Keratinocyte (primary cell): Measurements from ENCODE around the gene COX6B2. TPM values are rescaled to one million over a fixed set of nuclear protein-coding genes. Genes with fewer than 3 reads are reported as not detected.

Experiments used
- DNase-seq: peaks from one replicate; pipeline ENCODE4 v3.0.0-alpha.2; 2011; ENCODE audit warnings: low read depth, missing footprints, low spot score
- FAIRE-seq: peaks from 2 replicates; lab custom pipeline; 2011; peaks lifted over from hg19 to GRCh38; lab: Jason Lieb, UNC
- H2AFZ ChIP-seq: 2 replicates; pipeline ENCODE4 v1.6.0; 2012; ENCODE audit warnings: low read length, control low read depth, inconsistent platforms; ENCODE audit not compliant: control insufficient read depth
- H3K27ac ChIP-seq: 2 replicates; pipeline ENCODE4 v1.5.1; 2011; ENCODE audit warnings: low read length; ENCODE audit not compliant: control insufficient read depth, insufficient read depth
- H3K27me3 ChIP-seq: 3 replicates; pipeline ENCODE4 v1.6.0; 2011; ENCODE audit warnings: low read length; ENCODE audit not compliant: control insufficient read depth, insufficient read depth; ENCODE audit errors: extremely low read depth
- H3K36me3 ChIP-seq, 2 experiments: 2 replicates in 1 of 2; 3 replicates in 1 of 2; pipeline ENCODE4 v1.5.1; 2011; ENCODE audit warnings: low read length in 2 of 2, mild to moderate bottlenecking in 1 of 2; ENCODE audit not compliant: control insufficient read depth in 2 of 2, insufficient read depth in 2 of 2; ENCODE audit errors: extremely low read depth in 1 of 2
- H3K4me1 ChIP-seq: 3 replicates; pipeline ENCODE4 v1.5.1; 2011; ENCODE audit warnings: low read length; ENCODE audit not compliant: control insufficient read depth, insufficient read depth; ENCODE audit errors: extremely low read depth
- H3K4me2 ChIP-seq: 3 replicates; pipeline ENCODE4 v1.6.0; 2011; ENCODE audit warnings: low read depth, low read length; ENCODE audit not compliant: control insufficient read depth, insufficient read depth; ENCODE audit errors: extremely low read depth
- H3K4me3 ChIP-seq, 3 experiments: fragments of 200-600 bp in 1 of 3; sonication (generic) in 1 of 3; 2 replicates in 2 of 3; 3 replicates in 1 of 3; pipeline ENCODE4 v1.5.1; 2011 to 2016; ENCODE audit warnings: low read length in 3 of 3, mild to moderate bottlenecking in 3 of 3, control low read depth in 2 of 3, inconsistent platforms in 1 of 3, low read depth in 1 of 3, mixed read lengths in 1 of 3, mixed run types in 1 of 3, moderate library complexity in 1 of 3; ENCODE audit not compliant: control insufficient read depth in 2 of 3, insufficient read depth in 2 of 3; ENCODE audit errors: extremely low read depth in 1 of 3
- H3K79me2 ChIP-seq: 2 replicates; pipeline ENCODE4 v1.6.0; 2012; ENCODE audit warnings: low read length; ENCODE audit not compliant: control insufficient read depth, insufficient read depth
- H3K9ac ChIP-seq: 3 replicates; pipeline ENCODE4 v1.6.0; 2011; ENCODE audit warnings: low read length; ENCODE audit not compliant: control insufficient read depth, insufficient read depth; ENCODE audit errors: extremely low read depth
- H3K9me1 ChIP-seq: 3 replicates; pipeline ENCODE4 v1.6.0; 2011; ENCODE audit warnings: low read length; ENCODE audit not compliant: control insufficient read depth, insufficient read depth; ENCODE audit errors: extremely low read depth
- H3K9me3 ChIP-seq: 2 replicates; pipeline ENCODE4 v1.5.1; 2012; ENCODE audit warnings: low read depth, low read length; ENCODE audit not compliant: control insufficient read depth
- H4K20me1 ChIP-seq: 3 replicates; pipeline ENCODE4 v1.6.0; 2011; ENCODE audit warnings: low read length; ENCODE audit not compliant: control insufficient read depth, insufficient read depth; ENCODE audit errors: extremely low read depth
- EZH2 ChIP-seq: IDR thresholded peaks from one replicate; pipeline ENCODE4 v1.6.1; 2012; ENCODE audit warnings: inconsistent platforms, mild to moderate bottlenecking, low read length, moderate library complexity
- dilution Hi-C: fragments of 300-500 bp; cut with MboI; formaldehyde crosslinking; loops from one replicate; pipeline ENCODE4 v1.7.0; 2020; ENCODE audit warnings: low sequenced_read_pairs; ENCODE audit not compliant: extremely low pct_ligation_motif_present
- polyA plus RNA-seq, 5 experiments: library from polyadenylated mRNA; depleted of rRNA in 3 of 5; stranded (reverse) in 3 of 5; stranded (forward) in 1 of 5; unstranded in 1 of 5; fragments of >200 nt; gene quantifications; 1 replicate in 1 of 5; 2 replicates in 3 of 5; 3 replicates in 1 of 5; pipeline versions ENCODE4 v1.2.1 to v1.2.3, GENCODE V29; 2011 to 2012; ENCODE audit warnings: missing spikeins in 2 of 5, low read depth in 1 of 5, low replicate concordance in 1 of 5
- TF ChIP-seq, protein P1 (sequence below), 3 experiments: IDR thresholded peaks in 1 of 3; conservative IDR thresholded peaks in 1 of 3; optimal IDR thresholded peaks in 1 of 3; 2 replicates in 2 of 3; 3 replicates in 1 of 3; pipeline versions ENCODE3 to v1.5.1; 2011; ENCODE audit warnings: low read length in 3 of 3, mild to moderate bottlenecking in 3 of 3, moderate library complexity in 2 of 3, control low read depth in 1 of 3, inconsistent platforms in 1 of 3; ENCODE audit not compliant: insufficient read depth in 2 of 3; ENCODE audit errors: extremely low read depth in 1 of 3

Gene COX6B2
- polyA plus RNA-seq, 1 donor (not counting 4 experiments of a cell fraction or from before 2014, with no cell fraction given): 1.4 TPM

DNA sequence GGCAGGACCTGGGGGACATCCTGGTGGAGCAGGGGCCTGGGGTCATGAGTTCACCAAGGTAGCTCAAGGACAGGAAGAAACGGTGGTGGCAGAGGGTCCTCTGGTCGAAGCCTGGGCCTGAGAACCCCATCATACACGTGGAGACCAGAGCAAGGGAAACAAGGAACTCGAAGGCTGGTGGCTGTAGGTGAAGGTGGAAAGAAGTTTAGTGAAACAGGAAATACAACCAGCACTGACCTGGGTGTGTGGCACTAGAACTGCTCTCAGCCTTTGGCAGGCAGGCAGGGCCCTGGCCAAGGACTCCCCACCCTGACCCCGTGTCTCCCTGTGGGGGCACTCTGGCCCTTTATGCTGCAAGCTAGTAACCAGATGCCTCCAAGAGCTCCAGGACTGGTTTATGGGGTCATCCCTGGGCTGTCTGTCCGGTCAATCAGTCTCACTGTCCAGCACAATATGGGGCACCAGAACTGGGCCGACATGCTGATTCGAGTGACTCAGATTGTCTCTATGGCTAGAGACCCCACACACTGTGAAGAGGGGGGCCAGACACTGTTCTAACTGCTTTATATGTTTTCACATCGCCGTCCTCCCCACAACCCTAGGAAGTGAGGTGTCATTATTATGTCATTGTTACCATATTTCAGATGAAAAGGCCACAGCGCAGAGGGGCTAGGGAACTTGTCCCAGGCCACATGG is 3.8 kb downstream of the COX6B2 start:
- DNase-seq (no peak), FAIRE-seq (no peak)
- Histone ChIP-seq H3K79me2 (no peaks in the 10 kb centered on the region), H3K27ac (no peak overlapping the region), H4K20me1 (no peaks in the 10 kb centered on the region), H3K36me3 (peaks cover 0 to 4% of the 10 kb centered on the region in 2 experiments), H3K4me2 (no peak overlapping the region), H2AFZ (no peak overlapping the region), H3K9ac (no peak overlapping the region), H3K9me1 (no peaks in the 10 kb centered on the region), H3K4me3 (no peak overlapping the region), H3K4me1 (peaks cover 9% of the 10 kb centered on the region), H3K27me3 (peaks cover 25% of the 10 kb centered on the region), H3K9me3 (no peaks in the 10 kb centered on the region)
- no peak for TF ChIP-seq EZH2
- TF ChIP-seq, protein P1, sequence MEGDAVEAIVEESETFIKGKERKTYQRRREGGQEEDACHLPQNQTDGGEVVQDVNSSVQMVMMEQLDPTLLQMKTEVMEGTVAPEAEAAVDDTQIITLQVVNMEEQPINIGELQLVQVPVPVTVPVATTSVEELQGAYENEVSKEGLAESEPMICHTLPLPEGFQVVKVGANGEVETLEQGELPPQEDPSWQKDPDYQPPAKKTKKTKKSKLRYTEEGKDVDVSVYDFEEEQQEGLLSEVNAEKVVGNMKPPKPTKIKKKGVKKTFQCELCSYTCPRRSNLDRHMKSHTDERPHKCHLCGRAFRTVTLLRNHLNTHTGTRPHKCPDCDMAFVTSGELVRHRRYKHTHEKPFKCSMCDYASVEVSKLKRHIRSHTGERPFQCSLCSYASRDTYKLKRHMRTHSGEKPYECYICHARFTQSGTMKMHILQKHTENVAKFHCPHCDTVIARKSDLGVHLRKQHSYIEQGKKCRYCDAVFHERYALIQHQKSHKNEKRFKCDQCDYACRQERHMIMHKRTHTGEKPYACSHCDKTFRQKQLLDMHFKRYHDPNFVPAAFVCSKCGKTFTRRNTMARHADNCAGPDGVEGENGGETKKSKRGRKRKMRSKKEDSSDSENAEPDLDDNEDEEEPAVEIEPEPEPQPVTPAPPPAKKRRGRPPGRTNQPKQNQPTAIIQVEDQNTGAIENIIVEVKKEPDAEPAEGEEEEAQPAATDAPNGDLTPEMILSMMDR (optimal IDR thresholded peaks at IDR 0.05 in 1 of 3, IDR thresholded peaks at IDR 0.05 in 1 of 3, conservative IDR thresholded peaks at IDR 0.05 in 1 of 3; ENCODE audit: extremely low read depth in 1 of 3, insufficient read depth in 2 of 3, low read length in 3 of 3): no peak
- dilution Hi-C loops: no loop called here

DNA sequence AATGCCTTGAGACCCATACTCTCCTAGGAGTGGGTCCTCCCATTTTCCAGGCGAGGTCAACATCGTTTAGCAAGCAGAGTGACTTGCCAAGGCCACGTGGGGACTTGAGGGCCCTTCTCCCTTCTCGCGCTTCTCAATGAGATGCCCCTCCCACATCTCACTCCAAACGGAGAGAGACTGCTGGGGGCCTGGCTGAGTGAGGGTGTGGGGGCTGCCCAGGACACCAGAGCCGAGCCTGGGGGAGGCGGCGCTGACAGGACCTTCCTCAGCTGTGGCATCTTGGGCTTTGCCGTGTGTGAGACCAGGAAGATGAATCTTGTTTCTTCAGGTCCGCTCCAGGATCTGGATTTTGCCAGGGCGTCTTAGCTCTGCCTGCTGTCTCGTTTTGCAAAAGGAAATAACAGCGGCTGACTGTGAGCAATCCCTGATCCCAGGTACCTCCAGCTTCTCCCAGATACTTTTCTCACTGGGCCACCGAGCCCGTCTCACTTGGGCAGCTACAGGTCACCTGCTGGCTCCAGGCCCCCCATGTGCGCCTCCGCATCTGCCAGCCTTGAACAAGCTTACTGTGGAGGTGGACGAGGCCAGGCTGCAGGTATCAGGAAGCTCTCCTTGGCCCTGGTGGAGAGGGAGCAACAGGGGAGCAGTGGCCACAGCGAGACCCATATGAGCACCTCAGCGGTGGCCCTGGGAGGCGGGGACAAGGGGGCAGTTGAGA is 6.0 kb downstream of the COX6B2 start:
- Histone ChIP-seq H3K9me1 (no peaks in the 10 kb centered on the region), H3K9me3 (no peaks in the 10 kb centered on the region), H3K27ac (no peak overlapping the region), H3K36me3 (peaks cover 0 to 8% of the 10 kb centered on the region in 2 experiments), H2AFZ (no peak overlapping the region), H3K9ac (no peak overlapping the region), H3K27me3 (peaks cover 22% of the 10 kb centered on the region), H3K4me3 (no peak overlapping the region), H4K20me1 (no peaks in the 10 kb centered on the region), H3K4me2 (no peak overlapping the region), H3K4me1 (peaks cover 7% of the 10 kb centered on the region), H3K79me2 (no peaks in the 10 kb centered on the region)
- dilution Hi-C loops: no loop called here
- DNase-seq (no peak), FAIRE-seq (no peak)
- TF ChIP-seq, protein P1 (optimal IDR thresholded peaks at IDR 0.05 in 1 of 3, IDR thresholded peaks at IDR 0.05 in 1 of 3, conservative IDR thresholded peaks at IDR 0.05 in 1 of 3; ENCODE audit: extremely low read depth in 1 of 3, insufficient read depth in 2 of 3, low read length in 3 of 3): no peak
- no peak for TF ChIP-seq EZH2
